GM23338 (cell line): Measurements from ENCODE around the gene GPR39.

Experiments
- CREB1 ChIP-seq: fragments of 250-450 bp; sonication (Bioruptor Pico); IDR thresholded peaks from 2 replicates; pipeline ENCODE4 v1.5.0; 2020; ENCODE audit warnings: low read depth, mild to moderate bottlenecking, moderate library complexity
- CTCF ChIP-seq, 2 experiments: fragments of 200-600 bp in 1 of 2; sonication (generic) in 1 of 2; conservative IDR thresholded peaks; 2 replicates each; pipeline versions ENCODE4 v1.5.1 to v1.6.1; 2016 to 2017; ENCODE audit warnings: antibody characterized with exemption in 2 of 2, low read depth in 2 of 2, mild to moderate bottlenecking in 2 of 2, moderate library complexity in 1 of 2
- ETS1 ChIP-seq: IDR thresholded peaks from 2 replicates; pipeline ENCODE4 v1.6.1; 2016; ENCODE audit warnings: antibody characterized with exemption
- EZH2 ChIP-seq: fragments of 200-600 bp; sonication (generic); IDR thresholded peaks from one replicate; pipeline ENCODE4 v1.8.0; 2017; ENCODE audit warnings: antibody characterized with exemption, mild to moderate bottlenecking, low read depth; ENCODE audit not compliant: unreplicated experiment
- EZH2phosphoT487 ChIP-seq: fragments of 200-600 bp; sonication (generic); IDR thresholded peaks from one replicate; pipeline ENCODE4 v1.8.1; 2018; ENCODE audit warnings: antibody characterized with exemption; ENCODE audit not compliant: unreplicated experiment
- JUNB ChIP-seq: IDR thresholded peaks from one replicate; pipeline ENCODE4 v1.6.1; 2016; ENCODE audit warnings: antibody characterized with exemption; ENCODE audit not compliant: unreplicated experiment
- NANOG ChIP-seq: IDR thresholded peaks from 2 replicates; pipeline ENCODE4 v1.6.1; 2016; ENCODE audit warnings: antibody characterized with exemption, borderline replicate concordance
- POLR2AphosphoS5 ChIP-seq: IDR thresholded peaks from 2 replicates; pipeline ENCODE4 v1.6.1; 2016; ENCODE audit warnings: antibody characterized with exemption, low read depth
- REST ChIP-seq: IDR thresholded peaks from one replicate; pipeline ENCODE4 v1.6.1; 2018; ENCODE audit warnings: antibody characterized with exemption; ENCODE audit not compliant: unreplicated experiment
- ZNF114 ChIP-seq: fragments of 250-450 bp; sonication (Bioruptor Pico); IDR thresholded peaks from 2 replicates; pipeline ENCODE4 v1.5.0; 2020; ENCODE audit warnings: mild to moderate bottlenecking, moderate library complexity
- ZNF331 ChIP-seq: fragments of 250-450 bp; sonication (Bioruptor Pico); IDR thresholded peaks from 2 replicates; pipeline ENCODE4 v1.5.0; 2020; ENCODE audit warnings: low read depth, mild to moderate bottlenecking, moderate library complexity

- TF ChIP-seq CTCF (conservative IDR thresholded peaks at IDR 0.05; ENCODE audit: low read depth in 2 of 2) (no peak), CREB1 (CRISPR knock-in tag) (no peak), POLR2AphosphoS5 (no peak), ZNF114 (CRISPR knock-in tag) (no peak), REST (no peak), EZH2phosphoT487 (no peak), EZH2 (no peak), JUNB (no peak), ZNF331 (CRISPR knock-in tag) (no peak), NANOG (no peak), ETS1 (no peak)
Measured at GRCh38 chr2:132373391-132374135, 43.0 kb upstream of the GPR39 start.
